HG02588 (cell line): ENCODE measurements around the gene OAS3.
"Not testable (repeated sequence)": the region's sequence is repeated elsewhere in the genome, so short reads cannot be mapped to it uniquely, and the experiment has no call there.

ENCODE experiments used
- ATAC-seq: cut with Tn5 transposase; IDR thresholded peaks from one replicate; pipeline ENCODE4 v1.9.1; 2021; ENCODE audit warnings: mild to moderate bottlenecking, moderate library complexity; ENCODE audit not compliant: unreplicated experiment

The OAS3 gene

DNA sequence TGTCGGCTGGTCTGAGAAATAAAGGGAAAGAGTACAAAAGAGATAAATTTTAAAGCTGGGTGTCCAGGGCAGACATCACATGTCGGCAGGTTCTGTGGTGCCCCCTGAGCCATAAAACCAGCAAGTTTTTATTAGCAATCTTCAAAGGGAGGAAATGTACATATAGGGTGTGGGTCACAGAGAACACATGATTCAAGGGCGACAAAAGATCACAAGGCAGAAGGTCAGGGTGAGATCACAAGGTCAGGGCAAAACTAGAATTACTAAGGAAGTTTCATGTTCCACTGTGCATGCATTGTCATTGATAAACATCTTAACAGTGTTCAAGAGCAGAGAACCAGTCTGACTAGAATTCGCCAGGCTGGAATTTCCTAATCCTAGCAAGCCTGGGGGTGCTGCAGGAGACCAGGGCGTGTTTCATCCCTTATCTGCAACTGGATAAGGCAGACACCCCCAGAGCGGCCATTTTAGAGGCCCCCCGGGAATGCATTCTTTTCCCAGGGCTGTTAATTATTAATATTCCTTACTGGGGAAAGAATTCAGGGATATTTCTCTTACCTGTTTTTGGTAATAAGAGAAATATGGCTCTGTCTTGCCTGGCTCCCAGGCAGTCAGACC, 11.7 kb upstream of the OAS3 start:
- ATAC-seq, result not testable (repeated sequence)

DNA sequence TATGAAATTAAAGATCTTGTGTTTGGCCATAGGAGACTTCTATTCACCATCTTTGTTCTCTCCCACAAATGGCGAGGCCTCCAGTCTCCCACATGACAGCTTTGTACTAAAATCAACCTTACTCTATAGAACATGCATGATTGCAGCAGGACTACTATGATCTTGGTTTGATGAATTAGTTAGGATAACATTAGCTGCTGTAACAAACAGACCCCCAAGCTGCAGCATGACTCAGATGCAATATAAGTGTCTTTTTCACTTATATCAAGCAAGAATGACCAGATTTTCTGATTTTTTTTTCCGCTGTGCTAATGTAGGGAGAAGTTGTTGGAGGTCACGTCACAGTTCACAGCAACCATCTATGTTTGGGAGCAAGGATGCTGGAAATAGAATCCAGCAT, 10.8 kb upstream of the OAS3 start:
- no peak for ATAC-seq

DNA sequence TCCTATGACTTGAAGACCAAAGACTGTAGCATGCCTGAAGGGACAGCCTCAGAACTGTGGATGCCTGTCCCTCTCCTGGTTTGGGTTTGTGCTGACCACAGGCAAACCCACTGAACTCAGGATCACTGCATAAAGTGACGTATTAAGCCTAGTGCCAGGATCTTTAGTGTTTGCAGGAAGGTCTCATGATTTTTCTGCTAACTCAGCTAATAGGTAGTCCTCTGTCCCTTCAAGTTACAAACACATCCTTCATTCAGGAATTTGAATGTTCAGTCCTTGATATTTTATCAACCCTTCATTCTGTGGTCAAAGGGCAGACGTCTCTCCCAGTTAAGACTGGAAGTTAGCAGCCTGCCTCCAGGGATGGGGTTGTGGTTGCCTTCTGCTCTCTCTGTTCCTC, 10.3 kb upstream of the OAS3 start:
- ATAC-seq, result no peak

DNA sequence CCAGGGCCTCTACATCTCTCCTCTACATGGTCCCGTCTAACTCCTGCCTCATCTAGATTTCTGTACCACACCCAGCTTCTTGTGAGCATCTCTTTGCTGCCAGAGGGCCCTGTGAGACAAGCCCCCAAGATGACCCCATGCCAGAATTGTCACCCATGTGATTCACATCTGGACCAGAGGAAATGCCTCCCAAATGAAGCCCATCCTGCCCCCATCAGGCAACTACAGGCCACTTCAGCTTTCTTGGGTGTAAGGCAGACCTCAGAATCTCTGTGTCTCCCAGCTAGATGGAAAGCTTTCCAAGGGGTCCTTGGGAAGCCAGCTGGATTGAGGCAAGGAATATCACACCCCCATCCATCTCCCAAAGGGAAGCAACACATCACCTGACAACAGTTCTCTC, 9.3 kb upstream of the OAS3 start:
- no peak for ATAC-seq

DNA sequence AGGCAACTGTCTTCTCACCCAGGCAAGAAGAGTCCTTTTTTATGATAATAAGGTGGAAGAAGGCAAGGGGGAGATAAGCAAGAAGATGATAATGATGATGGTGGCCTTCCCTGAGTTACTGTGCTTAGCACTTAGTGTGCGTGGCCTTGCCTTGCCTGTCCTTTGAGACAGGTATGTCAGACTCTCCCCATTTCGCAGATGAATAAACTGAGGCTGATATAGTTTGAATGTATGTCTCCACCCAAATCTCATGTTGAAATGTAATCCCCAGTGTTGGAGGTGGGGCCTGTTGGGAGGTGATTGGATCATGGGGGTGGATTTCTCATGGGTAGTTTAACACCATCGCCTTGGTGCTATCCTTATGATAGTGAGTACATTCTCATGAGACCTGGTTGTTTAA, 8.6 kb upstream of the OAS3 start:
- ATAC-seq, result no peak

DNA sequence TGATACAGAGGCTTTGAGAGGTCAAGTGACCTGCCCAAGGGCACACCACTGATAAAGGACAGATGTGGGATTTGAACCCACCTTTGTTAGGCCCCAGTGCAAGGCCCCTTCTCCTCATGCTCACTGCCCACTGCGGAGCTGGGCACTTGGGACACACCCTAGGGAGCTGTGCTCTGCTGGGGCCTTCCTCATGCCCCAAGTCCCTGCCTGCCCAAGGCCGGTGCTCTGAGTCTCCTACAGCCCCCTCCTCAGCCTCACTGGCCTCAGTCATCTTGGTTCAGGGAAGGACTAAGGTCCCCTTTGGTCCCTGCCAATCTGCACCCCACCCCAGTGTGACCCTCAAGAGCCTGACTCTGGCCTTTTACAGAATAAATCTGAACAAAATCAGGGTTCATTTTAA, 7.9 kb upstream of the OAS3 start:
- no peak for ATAC-seq

DNA sequence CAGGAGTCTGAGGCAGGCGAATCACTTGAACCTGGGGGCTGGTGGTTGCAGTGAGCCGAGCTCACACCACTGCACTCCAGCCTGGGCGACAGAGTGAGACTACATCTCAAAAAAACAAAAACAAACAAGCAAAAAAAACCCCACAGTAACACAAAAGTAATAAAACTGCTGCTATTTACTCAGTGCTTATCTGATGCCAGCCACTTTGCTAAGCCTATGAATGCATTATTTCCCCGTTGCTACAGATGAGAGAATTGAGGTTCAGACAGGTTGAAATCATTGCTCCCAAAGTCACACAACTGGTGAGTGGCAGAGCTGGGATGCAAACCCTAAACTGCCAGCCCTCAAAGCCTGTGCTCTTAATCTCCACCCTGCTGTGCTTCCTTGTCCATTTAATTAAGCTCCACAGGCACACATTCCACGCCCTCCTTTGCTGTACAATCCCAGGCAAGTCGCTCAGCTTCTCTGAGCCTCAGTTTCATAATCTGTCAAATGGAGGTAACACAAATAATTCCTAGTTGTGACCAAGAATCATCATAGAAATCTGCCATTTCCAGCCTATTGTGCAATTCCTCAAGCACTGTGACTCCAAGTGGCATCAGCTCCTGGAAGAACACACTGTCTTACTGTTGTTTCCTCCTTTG, 5.7 kb upstream of the OAS3 start:
- no peak for ATAC-seq

DNA sequence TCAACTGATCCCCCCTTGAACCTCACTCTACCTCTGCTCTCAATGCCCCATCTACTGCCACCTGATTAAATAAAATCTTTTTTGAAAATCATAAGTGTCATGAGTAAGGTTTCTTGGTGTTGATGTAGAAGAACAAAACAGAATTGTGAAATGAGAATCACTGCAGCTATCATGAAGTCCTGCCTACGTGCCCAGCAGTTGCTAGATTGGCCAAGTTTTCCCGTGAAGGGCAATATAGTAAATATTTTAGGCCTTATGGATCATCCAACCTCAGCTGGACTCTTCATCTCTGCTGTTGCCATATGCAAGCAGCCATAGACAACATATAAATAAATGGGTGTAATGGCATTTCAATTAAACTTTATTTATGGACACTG, 5.2 kb upstream of the OAS3 start:
- ATAC-seq, result no peak

DNA sequence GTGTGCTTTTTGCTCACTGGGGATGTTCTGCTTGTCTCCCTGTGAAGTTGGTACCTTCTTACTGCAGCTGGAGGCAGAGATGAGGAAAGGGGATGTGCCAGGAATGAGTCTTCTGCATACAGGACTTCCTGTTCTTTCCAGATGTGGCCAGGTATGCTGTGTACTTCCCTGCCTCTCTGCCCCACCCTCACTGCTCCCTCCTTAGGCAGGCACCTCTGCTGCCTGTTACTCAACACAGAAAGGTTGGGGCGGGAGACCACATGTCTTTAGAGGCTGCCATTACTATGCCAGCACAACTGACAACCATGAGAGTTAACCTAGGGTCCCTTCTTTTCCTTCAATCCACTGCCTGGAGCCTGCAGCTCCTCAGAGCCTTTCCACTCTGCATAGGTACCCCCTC, 2.0 kb upstream of the OAS3 start:
- no peak for ATAC-seq

DNA sequence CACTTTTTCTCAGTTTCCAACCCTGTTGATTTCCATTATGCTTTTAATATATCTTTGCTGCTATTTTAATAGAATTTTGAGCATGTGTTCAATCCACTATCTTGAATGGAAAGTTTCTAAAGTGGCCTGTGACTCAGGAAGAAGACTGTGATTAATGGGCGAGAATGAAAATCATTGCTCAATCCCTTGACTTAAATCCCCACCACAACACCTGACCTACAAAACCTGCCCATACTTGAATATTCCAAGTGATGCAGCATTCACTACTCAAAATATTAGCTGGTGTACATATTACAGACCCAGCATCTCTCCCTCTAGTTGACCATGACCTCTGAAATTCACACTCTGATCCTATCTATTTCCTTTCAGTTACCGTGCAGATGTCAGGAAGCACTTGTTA, 1.3 kb upstream of the OAS3 start:
- ATAC-seq, result no peak

DNA sequence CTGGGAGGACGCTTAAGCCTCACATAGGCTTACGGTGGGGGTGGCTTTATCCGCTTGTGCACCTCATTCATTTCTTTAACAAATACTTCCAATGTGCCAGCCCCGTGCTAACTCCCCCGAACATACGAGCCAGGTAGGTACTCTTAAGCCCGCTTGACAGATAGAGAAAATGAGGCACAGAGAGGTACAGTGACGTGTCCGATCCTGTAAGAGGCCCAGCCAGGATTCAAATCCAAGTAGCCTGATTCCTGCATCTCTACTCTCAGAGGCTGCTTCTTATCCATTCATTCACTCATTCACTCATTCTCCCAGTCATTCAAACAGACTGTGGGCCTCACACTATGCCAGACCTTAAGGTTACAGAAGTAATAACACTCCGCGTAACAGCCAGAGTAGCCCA, 477 bp downstream of the OAS3 start:
- ATAC-seq, result no peak

DNA sequence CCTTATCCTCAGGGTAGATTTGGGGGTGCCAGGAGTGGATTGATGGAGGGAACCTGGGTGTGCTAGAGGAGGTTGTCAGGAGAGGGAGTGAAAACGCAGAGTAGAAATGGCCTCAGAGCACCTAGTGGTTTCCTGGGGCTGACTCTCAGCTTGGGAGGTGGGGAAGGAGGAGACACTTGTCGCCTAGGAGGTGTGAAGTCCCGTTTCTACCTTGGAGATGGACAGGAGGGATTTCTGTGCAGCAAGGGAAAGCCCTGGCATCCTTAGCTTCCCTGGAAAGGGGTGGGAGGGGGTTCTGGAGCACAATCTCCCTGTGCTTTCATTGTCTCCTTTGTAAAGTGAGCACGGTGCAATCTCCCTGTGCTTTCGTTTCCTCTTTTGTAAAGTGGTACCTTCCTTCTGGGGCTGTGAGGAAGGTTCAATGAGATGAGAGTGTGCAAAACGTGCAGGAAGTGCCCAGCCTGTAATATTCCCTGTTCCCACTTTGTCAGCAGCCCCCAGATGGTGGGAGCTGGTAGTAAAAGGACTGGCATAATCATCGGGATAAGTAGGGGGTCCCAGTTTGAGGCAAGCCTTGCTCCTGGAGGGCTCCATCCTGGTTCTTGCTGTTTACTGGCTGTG, 1.6 kb downstream of the OAS3 start:
- ATAC-seq, result no peak

DNA sequence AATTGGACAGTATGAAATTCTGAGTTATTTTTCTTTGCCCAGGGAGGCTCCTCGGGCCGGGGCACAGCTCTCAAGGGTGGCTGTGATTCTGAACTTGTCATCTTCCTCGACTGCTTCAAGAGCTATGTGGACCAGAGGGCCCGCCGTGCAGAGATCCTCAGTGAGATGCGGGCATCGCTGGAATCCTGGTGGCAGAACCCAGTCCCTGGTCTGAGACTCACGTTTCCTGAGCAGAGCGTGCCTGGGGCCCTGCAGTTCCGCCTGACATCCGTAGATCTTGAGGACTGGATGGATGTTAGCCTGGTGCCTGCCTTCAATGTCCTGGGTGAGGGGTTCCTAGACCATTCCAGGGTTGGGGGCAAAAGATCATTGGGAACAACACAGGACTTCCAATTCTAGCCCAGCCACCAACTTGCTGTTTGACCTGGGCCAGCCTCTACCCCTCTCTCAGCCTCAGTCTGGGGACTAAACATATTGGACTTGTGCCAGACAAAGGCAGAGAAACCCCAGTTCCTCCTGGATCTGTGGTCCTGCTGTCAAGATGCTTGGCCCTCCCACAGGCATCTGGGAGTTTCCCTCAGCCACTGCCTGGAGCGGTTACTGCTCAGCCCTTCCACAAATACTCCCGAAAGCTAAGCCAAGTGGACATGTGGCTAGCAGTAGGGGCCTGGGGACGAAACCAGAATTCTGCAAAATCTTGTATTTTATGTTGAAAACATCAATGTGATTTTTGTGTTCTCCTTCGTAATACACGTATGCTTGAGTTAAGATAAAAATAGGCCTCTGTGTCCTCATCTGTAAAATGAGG, 3.5 kb downstream of the OAS3 start:
- ATAC-seq, result no peak

DNA sequence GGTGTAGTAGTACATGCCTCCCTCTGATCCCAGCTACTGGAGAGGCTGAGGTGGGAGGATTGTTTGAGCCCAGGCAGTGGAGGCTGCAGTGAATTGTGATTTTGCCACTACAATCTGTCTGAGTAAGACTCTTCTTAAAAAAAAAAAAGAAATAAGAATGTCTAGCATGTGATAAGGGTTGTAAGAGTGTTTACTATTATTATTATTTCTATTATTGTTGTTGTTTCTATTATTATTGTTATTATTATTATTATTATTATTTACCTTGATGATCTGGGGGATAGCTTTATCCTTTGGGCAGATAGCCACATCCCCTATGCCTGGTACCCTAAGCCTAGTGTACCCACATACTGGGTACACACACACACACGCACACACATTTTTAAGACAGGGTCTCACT, 4.3 kb downstream of the OAS3 start:
- ATAC-seq, result no peak

DNA sequence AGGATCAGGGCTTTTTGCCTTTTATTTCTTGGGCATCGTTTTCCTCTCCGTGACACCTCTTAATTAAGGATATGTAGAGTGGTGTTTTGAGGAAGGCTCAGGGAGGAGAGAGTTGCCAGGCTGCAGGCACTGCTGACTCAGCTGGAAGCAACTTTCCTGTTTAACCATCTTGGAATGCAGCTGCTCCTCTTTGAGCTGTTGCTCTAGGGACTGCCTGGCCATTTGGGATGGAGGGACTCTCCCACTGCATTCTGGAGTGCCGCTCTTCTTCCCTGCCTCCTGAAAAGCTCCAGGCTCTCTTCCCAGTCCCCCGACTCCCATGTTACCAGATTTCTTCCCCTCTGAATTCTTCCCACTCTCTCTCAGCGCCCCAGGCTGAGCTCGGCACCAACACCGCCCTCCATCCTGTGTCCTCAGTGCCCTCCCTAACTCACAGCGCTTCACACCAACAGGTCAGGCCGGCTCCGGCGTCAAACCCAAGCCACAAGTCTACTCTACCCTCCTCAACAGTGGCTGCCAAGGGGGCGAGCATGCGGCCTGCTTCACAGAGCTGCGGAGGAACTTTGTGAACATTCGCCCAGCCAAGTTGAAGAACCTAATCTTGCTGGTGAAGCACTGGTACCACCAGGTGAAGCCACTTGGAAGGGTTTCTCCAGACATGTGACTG, 5.9 kb downstream of the OAS3 start:
- ATAC-seq, result no peak

DNA sequence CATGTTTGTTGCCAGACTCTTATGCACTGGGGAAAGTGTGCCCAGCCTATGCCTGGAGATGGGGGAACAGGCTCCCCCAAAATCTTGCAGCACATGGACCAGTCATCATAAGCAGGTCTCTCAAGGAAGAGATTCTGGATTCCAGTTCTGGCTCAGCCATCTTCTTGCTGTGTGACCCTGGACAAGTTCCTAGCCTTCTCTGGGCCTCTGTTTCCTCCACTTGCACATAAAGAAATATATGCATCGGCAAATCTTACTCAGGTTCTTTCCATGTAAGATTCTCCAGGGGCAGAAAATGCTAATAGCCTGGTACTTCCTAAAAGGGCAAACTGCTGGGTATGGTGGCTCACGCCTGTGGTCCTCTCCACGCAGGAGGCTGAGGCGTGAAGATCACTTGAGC, 7.2 kb downstream of the OAS3 start:
- no peak for ATAC-seq

DNA sequence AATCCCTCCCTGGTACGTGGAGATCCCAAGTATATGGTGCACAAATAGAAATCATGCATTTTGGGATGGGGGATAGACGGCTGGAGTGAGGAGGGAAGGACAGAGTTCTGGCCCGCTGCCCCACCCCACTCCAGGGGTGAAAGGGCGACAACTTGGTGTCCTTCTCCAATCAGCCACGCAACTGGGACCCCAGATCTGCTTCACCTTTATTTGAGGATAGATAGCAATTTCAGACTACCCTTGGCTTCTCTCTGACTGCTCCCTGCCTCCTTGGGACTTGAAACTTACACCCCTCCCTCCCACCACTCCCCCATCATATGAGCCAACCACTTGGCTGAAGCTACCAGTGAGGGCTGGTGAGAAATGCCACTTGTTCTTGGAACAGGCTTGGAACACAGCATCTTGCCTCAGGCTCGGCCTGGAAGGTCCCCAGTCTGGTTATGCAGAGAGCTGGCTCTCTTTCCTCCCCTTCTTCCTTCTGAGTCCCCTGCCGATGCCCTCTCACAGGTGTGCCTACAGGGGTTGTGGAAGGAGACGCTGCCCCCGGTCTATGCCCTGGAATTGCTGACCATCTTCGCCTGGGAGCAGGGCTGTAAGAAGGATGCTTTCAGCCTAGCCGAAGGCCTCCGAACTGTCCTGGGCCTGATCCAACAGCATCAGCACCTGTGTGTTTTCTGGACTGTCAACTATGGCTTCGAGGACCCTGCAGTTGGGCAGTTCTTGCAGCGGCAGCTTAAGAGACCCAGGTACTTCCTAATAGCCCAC, 8.1 kb downstream of the OAS3 start:
- no peak for ATAC-seq

DNA sequence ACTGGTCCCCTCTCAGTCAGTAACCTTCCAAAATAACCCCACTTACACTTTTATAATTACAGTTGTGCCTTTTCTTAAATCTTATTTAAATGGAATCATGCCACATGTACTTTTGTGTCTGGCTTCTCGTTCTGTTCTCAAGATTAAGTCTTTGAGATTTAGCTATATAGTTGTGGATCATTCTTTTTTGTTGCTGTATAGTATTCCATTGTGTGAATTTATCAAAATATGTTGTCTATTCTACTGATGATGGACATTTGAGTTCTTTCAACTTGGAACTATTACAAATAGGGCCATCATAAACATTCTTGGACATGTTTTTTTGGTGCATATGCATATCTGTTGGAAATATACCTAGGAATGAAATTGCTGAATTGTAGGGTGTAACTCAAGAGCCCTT, 9.0 kb downstream of the OAS3 start:
- ATAC-seq, result no peak

DNA sequence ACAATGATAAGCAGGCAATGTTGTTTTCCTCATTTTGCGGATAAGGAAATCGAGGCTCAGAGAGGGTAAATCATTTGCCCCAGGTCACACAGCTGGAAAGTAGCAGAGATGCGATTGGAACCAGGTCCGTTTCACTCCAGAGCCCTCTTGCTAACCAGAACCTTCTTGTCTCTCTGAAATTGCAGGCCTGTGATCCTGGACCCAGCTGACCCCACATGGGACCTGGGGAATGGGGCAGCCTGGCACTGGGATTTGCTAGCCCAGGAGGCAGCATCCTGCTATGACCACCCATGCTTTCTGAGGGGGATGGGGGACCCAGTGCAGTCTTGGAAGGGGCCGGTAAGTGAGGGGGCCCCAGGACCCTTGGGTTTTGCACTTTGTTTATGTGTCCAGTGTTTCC, 9.5 kb downstream of the OAS3 start:
- ATAC-seq, result no peak

DNA sequence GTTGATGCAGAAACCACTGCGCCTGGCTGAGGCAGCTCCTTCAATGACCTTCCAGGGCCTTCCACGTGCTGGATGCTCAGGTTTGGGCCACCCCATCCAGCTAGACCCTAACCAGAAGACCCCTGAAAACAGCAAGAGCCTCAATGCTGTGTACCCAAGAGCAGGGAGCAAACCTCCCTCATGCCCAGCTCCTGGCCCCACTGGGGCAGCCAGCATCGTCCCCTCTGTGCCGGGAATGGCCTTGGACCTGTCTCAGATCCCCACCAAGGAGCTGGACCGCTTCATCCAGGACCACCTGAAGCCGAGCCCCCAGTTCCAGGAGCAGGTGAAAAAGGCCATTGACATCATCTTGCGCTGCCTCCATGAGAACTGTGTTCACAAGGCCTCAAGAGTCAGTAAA, 10.5 kb downstream of the OAS3 start:
- no peak for ATAC-seq

DNA sequence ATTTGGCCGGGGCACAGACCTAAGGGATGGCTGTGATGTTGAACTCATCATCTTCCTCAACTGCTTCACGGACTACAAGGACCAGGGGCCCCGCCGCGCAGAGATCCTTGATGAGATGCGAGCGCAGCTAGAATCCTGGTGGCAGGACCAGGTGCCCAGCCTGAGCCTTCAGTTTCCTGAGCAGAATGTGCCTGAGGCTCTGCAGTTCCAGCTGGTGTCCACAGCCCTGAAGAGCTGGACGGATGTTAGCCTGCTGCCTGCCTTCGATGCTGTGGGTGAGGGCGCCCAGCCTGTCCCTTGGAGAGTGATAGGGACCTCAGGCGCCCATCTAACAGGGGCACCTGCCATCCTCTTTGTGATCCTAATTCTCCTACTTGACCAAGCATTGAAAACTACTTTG, 12.4 kb downstream of the OAS3 start:
- ATAC-seq, result no peak
